Breast epithelium (tissue), 3 donors: ENCODE data around the gene MAF.

Source experiments
- POLR2A ChIP-seq: fragments of 450-650 bp; IDR thresholded peaks from one replicate; pipeline ENCODE4 v1.6.1; 2016; ENCODE audit warnings: antibody characterized with exemption, mild to moderate bottlenecking, moderate library complexity
- TF ChIP-seq, protein P1 (sequence below), 3 donors: fragments of 450-650 bp; IDR thresholded peaks; one replicate each; pipeline ENCODE4 v1.5.1; 2016 to 2017; ENCODE audit warnings: antibody characterized with exemption in 3 of 3, mild to moderate bottlenecking in 3 of 3, moderate library complexity in 3 of 3

DNA sequence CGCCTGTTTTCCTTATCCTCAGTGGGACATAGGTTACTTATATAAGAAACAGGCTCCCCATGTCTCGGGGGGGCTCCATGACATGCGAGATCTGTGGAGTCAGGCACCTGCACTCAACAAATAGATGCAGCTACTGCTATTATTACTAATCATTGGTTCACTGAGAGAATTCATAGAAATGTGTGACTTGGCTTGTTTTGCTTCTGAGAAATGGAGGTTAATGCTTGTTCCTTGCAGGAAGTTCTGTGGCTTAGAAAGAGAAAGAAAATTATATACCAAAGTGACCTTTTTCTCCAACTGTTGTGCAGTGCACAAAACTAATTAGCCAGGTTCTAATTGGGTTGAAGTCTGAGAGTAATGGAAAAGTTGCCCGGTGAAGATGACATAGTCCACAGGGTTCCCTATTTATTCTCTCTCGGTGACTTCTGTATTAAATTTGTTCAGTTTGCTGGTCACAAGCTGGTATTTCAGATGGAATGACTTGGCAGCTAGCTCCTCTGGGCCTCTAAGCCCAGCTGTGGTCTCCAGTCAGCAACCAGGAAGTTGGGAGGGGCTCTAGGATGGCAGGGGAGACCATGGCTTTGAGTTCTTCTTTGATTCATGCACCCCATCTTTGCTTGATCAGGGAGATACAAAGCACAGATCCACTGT is 17.6 kb upstream of the MAF start:
- TF ChIP-seq, protein P1, sequence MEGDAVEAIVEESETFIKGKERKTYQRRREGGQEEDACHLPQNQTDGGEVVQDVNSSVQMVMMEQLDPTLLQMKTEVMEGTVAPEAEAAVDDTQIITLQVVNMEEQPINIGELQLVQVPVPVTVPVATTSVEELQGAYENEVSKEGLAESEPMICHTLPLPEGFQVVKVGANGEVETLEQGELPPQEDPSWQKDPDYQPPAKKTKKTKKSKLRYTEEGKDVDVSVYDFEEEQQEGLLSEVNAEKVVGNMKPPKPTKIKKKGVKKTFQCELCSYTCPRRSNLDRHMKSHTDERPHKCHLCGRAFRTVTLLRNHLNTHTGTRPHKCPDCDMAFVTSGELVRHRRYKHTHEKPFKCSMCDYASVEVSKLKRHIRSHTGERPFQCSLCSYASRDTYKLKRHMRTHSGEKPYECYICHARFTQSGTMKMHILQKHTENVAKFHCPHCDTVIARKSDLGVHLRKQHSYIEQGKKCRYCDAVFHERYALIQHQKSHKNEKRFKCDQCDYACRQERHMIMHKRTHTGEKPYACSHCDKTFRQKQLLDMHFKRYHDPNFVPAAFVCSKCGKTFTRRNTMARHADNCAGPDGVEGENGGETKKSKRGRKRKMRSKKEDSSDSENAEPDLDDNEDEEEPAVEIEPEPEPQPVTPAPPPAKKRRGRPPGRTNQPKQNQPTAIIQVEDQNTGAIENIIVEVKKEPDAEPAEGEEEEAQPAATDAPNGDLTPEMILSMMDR (IDR thresholded peaks at IDR 0.05), result no peak
- no peak for TF ChIP-seq POLR2A
